T-helper 2 cell treated with Interferon-gamma antibody and Interleukin-4, amounts not matched to agents 100 ng/mL and 5 ng/mL, for 36 hours (primary cell): ENCODE data around the gene DNAAF5. TPM values are rescaled to one million over a fixed set of nuclear protein-coding genes. Genes with fewer than 3 reads are reported as not detected.
"Not testable (repeated sequence)": the region's sequence is repeated elsewhere in the genome, so short reads cannot be mapped to it uniquely, and the experiment has no call there.

Source experiments
- intact Hi-C: fragments of 100-400 bp; cut with micrococcal nuclease; formaldehyde crosslinking; loops from one replicate; pipeline ENCODE4 v1.15.1; 2023
- total RNA-seq: library from RNA; stranded (reverse); gene quantifications from 2 replicates; pipeline ENCODE4 v1.2.3, GENCODE V29; 2022

Gene DNAAF5
- total RNA-seq, 1 donor from 2014 or later: 25.7 TPM

- intact Hi-C loops: no loop called here
Observed at GRCh38 chr7:802500-803242, 76.2 kb downstream of the DNAAF5 start.

- intact Hi-C loops: no loop called here
Observed at GRCh38 chr7:803243-803635, 76.7 kb downstream of the DNAAF5 start.

- intact Hi-C loops: not testable (repeated sequence)
Observed at GRCh38 chr7:803796-804195, 77.3 kb downstream of the DNAAF5 start.

- intact Hi-C loops: no loop called here
Observed at GRCh38 chr7:805261-805660, 78.8 kb downstream of the DNAAF5 start.

- intact Hi-C loops: loop anchor here (1.0 to 10.0 kb wide), 3 partner anchors 61 to 227 kb away; partner anchors contain the start of genes GET4 and GPR146
Observed at GRCh38 chr7:815284-816216, 89.1 kb downstream of the DNAAF5 start.

- intact Hi-C loops: loop anchor here (1.0 to 10.0 kb wide), 3 partner anchors 60 to 226 kb away; partner anchors contain the start of genes GET4 and GPR146
Observed at GRCh38 chr7:816300-816750, 89.8 kb downstream of the DNAAF5 start.

GRCh38 chr7:816751-817671 is 90.5 kb downstream of the DNAAF5 start:
- intact Hi-C loops: loop anchor here (1.0 to 10.0 kb wide), 4 partner anchors 14 to 225 kb away; partner anchors contain the start of genes GET4 and GPR146

- intact Hi-C loops: loop anchor here (5.0 to 10.0 kb wide), 2 partner anchors 213 to 224 kb away; partner anchors contain the start of gene GPR146
Observed at GRCh38 chr7:818031-818699, 91.7 kb downstream of the DNAAF5 start.

- intact Hi-C loops: no loop called here
Observed at GRCh38 chr7:820341-820740, 93.8 kb downstream of the DNAAF5 start.

- intact Hi-C loops: no loop called here
Observed at GRCh38 chr7:821688-822087, 95.2 kb downstream of the DNAAF5 start.

- intact Hi-C loops: no loop called here
Observed at GRCh38 chr7:822692-823276, 96.3 kb downstream of the DNAAF5 start.

GRCh38 chr7:823649-824048 is 97.2 kb downstream of the DNAAF5 start:
- intact Hi-C loops: no loop called here

- intact Hi-C loops: no loop called here
Observed at GRCh38 chr7:824081-824480, 97.6 kb downstream of the DNAAF5 start.

- intact Hi-C loops: no loop called here
Observed at GRCh38 chr7:824664-825063, 98.2 kb downstream of the DNAAF5 start.

- intact Hi-C loops: no loop called here
Observed at GRCh38 chr7:825386-825785, 98.9 kb downstream of the DNAAF5 start.

GRCh38 chr7:826230-826917 is 99.9 kb downstream of the DNAAF5 start:
- intact Hi-C loops: no loop called here

- intact Hi-C loops: no loop called here
Observed at GRCh38 chr7:828793-829561, 102.5 kb downstream of the DNAAF5 start.

GRCh38 chr7:830069-830468 is 103.6 kb downstream of the DNAAF5 start:
- intact Hi-C loops: no loop called here
